AML-193 (cell line): ENCODE data around the gene GNAZ.

ENCODE experiments used
- DNase-seq, 2 experiments: peaks; one replicate each; lab custom pipeline; 2025; lab: John Stamatoyannopoulos, UW

GNAZ gene

DNA sequence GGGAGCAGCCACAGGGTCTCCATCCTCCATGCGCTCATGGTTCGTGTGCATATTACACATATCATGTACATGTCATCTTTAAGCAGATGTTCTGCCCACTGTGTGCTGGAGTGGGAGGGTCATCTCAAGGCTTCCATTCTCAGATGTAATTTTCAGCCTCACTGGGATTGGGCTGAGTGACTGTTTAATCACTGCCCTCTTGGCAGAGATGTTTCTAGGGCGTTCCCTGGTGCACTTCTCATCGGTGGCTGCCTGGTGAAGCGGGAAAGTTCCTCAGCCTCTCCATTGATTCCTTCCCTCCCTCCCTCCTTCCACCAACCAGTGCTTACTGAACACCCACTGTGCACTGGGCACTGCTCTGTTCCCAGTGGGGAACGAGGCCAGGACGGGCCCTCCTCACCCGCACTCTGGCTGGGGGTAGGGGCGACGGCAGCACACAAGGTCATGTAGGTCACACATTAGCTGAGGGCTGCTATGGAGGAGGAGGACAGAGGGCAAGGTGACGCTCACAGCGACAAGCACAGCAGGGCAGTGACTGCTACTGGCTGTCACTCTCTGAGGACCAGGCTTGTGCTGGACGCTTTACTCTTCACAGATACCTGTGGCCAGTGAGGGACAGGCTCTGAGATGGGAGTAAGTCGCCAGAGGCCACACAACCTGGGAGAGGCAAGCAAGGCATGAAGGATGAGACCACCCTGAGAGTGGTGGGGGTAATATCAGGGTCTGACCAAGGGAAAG, 22.9 kb downstream of the GNAZ start:
- no peak for DNase-seq

DNA sequence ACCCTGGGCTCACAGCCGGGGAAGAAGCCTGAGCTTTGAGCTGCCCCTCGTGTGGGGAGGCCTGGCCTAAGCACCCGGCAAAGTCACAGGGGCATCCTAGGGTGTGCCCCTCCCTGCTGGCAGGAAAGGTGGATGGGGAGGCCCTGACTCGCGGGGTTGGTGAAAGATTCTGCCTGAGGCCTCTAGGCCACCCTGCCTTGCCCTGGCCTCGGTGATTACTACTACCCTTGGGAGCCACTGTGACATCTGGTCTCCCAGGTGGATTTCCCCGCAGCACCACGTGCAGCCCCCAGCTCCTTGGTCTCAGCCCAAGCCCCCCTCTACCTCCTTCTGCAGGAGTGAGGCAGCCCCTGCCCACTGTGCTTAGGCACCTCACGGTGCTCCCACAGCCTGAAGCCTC, 23.9 kb downstream of the GNAZ start:
- DNase-seq, result no peak

DNA sequence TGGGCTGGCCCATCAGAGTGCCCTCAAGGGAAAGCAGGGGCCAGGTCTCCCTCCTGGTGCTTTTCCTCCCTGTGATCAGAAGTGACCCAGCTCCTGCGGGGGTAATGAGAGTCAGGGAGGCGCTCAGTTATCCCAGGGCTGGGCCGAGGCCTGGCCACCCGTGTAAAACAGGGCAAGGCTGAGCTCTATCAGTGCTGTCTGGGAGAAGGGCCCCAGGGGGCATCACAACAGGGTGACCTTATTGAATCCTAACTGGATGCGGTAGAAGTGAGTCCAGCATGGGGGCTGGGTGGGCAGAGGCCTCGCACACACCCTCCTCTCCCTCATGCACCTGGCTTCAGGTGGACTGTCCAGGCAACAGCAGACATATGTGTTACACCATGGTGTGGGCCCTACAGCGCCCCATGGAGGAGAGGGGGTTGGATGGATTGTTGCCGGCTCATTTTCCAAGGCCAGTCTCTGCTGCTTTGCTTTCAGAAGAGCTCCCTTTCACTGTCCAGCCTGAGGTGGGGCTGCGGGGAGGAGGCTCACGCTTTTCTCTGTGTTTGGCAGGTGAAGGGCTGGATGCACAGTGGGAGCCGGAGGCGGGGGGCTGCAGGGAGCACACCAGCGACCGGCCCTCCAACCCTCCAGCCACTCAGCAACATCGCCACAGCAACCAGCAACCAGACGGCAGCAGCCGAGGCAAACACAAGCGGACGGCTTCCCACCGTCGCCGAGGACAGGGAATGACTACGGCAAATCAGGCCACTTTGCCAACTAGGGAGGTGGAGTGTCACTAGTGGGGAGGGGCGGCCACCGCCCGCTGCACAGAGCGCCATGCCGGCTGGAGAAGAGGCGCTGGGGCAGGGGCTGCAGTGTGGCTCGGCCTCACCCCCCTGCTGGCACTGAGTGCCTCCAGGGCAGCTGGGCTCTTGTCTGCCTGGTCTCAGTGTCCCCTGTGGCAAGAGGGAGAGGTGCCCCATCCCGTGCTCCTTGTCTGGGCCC, 24.7 kb downstream of the GNAZ start:
- no peak for DNase-seq

DNA sequence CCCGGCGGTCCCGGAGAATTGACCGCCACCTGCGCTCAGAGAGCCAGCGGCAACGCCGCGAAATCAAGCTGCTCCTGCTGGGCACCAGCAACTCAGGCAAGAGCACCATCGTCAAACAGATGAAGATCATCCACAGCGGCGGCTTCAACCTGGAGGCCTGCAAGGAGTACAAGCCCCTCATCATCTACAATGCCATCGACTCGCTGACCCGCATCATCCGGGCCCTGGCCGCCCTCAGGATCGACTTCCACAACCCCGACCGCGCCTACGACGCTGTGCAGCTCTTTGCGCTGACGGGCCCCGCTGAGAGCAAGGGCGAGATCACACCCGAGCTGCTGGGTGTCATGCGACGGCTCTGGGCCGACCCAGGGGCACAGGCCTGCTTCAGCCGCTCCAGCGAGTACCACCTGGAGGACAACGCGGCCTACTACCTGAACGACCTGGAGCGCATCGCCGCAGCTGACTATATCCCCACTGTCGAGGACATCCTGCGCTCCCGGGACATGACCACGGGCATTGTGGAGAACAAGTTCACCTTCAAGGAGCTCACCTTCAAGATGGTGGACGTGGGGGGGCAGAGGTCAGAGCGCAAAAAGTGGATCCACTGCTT, 25.5 kb downstream of the GNAZ start:
- no peak for DNase-seq

DNA sequence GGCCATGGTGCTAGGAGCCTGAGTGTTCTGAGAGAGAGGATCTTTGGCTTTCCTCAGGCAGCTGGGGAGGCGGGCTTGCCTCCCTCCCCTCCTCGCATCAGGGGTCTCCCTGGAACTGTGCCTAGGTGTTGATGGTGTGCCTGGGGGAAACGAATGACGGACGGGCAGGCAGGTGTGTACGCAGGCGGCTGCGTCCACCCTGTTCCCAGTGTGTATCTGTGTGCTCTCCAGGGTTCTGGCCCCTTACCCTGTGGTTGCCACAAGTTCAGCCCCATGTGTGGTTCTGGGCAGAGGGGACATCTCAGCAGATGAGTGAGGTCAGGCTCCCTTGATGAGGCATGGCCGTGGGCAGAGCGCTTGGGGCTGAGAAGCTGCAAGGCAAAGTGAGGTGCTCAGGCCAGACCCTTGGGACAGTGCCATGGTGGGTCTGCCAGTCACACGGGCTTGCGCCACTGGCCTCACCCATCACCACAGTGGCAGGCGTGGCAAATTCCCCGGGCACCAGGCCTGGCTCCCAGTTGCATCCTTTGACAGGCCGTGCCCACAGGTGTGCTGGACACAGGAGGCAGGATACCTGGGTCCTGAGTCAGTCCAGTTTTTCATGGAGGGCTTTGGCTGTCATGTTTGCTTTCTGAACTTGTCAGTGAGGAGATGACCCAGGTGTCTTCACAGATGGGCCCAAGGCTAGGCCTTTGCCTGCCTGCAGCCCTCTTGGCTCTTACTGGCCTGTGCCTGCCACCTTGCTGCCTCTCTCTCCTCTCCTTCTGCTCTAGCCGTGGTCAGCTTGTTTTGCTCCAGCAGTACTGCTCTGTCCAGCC, 27.3 kb downstream of the GNAZ start:
- no peak for DNase-seq

DNA sequence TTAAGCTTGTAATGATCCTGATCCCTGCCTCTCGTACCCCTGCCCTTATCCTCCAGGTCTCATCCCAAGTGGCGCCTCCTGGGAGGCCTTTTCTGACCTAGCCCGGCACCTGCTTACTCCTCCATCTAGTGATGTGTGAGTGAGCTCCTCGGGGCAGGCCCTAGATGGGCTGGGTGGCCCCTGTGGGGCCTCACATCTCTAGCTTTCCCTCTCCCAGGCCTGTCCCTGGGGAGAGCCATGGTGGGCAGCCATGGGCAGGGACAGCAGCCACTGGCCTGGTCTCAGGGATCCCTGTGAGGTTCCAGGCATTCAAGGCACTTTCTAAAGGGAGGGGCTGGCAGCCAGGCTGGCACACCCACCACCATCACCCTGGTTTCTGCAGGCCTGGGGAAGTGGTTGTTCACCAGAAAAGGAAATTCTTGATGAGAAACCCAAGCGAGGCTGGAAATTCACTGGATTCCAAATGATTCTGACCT, 27.9 kb downstream of the GNAZ start:
- DNase-seq, result no peak

DNA sequence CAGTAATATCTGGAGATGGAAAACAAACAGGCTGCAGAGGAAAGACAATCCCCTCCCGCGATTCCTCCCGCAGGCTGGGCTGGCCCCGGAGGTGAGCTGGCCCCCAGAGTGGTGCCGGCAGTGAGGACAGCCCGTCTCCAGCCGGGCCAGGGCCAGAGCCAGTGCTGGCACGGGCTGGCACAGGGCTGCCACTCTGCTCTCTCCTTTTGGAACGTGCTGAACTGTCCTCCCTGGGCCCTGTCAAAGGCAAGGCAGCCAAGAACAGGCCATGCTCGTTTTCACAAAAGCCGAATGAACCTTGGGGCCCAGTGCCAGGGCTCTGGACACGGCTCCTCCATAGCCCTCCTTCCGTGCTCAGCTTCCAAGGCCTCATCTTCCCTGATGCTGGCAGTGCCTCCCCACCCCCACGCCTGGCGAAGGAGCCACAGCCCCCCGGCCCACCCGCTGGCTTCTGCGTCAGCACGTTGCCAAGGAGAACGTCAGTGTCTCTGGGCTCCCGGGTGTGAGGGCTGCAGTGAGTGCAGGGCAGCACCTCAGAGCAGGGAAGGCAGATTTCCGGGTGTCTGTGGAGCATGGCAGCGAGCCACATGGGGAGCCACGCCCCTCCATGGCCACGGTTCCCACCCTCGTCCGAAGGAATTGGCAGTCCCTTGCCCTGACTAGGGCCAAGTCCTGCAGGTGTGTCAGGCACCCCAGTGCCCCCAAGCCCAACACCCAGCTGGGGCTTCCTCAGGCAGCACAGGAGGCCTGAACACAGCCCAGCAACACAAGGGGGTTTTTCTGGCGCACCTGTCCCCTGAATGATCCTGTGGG, 28.6 kb downstream of the GNAZ start:
- no peak for DNase-seq

DNA sequence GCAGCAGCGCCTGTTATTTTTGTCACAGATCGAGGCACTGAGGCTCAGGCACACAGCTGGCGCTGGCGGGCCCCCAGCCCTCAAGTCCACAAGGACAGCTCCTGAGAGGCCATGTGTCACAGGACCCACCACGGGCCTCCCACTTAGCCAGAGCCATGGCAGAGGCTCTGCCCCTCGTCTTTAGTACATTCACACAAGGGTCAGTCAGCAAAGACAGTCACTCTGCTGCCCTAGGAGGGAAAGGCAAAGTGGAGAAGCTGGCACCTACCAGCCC, 29.1 kb downstream of the GNAZ start:
- no peak for DNase-seq

DNA sequence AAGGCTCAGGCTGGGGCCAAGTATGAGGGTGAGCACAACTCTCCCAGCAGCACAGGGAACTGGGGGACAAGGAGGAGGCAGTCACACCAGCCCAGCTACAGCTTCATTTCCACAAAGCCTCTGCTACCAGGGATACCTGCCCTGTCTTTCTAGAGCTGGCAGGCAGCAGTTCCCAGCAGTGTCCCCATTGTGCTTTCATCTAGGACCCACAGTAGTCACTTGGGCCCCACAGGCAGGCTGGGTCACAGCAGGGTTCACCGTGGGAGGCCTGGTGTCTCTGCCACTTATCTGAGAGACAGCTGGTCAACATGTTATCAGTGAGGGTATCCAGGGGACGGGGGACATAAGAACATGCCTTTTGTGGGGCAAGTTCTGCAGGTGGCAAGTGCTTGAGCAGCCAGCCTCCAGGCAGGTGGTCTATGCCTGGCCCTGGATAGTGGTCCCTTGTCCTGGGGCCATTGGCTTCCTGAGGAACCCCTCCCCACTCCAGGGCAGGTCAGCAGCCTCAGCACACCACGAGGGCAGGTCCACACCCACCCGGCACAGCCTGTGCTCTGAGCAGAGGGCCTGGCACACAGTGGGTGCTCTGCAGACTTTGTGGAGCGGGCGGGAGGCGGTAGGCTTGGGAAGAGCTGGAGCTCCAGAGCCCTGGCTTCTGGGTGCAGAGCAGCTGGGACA, 29.9 kb downstream of the GNAZ start:
- no peak for DNase-seq

DNA sequence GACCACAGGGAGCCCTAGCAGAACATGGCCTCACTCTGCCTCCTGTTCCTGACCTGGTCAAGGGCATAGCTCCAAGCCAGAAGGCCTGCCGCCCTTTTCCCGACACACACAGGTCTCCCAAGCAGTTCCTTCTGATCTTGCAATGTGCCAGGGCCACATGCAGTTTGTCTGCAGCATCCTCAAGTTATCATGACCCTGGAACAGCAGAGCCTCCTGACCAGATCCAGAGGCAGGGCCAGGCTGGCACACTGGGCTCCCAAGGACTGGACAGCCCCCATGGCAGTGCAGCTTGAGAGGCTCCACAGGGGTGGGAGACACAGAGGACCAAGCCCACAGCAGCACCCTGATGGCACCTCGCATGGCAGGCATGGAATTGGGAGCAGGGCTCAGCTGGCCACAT, 31.2 kb downstream of the GNAZ start:
- DNase-seq, result no peak

DNA sequence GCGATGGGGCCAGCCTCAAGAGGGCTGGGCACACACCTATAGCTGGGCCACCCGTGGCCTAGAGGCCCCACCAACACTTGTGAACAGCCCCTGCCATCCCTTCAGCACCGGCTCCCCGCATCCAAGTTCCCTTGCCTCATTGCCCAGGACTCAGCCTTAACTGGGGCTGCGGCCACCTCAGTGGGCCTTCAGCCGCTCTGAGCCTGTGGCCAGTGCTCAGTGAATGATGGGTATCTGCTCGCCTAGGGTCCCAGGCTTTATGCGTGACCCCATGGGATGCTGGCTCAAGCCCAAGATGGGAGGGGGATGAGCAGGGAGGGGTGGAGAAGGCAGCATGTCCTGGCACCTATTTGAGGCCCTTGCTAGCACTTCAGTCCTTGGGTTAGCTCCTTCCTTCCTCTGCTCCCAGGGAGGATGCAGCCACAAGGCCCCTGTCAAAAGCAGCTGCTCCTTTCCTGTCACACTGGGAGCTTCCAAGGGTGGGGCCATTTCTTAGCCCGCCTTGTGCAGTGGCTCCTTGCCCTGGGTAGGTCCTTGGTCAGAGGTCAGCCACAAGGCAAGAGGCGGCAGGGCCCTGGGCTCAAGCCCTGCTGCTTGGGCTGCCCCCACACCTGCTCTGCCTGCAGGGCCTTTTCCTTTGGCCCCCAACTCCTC, 31.8 kb downstream of the GNAZ start:
- DNase-seq, result no peak

DNA sequence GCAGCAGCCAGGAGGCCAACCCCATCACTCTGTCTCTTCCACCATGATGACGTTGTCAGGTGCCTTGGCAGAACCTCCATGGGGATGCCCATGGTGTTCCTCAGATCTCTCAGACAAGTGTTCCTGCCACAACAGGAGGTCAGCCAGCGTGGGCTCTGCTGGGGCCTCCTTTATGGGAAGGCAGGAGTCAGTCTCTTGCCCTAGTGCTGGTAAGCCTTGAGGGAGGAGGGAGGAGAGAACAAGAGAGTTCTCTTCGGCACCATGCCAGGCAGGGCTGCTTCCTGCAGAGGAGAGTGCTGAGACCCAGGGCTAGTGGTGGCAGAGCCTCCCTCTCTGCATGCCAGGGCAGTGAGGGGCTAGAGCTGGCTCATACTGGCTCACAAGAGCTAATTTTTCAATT, 32.5 kb downstream of the GNAZ start:
- DNase-seq, result no peak

DNA sequence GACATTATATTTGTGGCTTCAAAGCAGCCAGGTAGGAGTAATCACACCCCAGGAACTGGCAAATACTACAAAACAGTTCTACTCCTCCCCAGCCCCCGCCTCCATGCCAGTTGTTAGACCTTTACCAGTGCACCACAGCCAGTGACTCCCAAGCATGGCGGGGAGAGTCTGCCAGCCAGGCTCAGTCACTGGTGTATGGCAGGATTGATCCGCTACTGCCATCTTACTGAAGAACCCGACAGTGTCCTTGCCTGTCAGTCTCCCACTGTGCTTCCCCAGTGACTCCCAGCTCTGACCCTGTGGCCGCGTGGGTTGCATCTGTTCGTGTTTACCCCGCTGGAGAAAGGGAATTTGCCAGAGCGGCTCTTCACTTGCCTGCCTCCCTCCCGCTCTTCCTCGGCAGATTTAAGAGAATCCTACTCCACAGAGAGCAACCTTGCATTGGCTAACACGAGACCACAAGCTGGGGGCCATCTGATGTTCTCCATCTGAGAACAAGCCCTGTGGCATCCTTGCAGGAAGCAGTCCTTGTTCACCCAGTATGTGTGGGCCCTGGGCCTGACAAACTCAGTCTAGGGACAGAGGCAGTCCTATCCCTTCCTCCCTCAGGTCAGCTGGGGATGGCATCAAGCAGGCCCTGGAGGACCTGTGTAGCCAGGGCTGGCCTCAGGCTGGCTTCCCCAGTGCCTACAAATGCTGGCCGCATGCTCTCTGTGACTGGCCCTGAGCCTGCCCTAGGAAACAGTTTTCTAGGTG, 33.1 kb downstream of the GNAZ start:
- no peak for DNase-seq

DNA sequence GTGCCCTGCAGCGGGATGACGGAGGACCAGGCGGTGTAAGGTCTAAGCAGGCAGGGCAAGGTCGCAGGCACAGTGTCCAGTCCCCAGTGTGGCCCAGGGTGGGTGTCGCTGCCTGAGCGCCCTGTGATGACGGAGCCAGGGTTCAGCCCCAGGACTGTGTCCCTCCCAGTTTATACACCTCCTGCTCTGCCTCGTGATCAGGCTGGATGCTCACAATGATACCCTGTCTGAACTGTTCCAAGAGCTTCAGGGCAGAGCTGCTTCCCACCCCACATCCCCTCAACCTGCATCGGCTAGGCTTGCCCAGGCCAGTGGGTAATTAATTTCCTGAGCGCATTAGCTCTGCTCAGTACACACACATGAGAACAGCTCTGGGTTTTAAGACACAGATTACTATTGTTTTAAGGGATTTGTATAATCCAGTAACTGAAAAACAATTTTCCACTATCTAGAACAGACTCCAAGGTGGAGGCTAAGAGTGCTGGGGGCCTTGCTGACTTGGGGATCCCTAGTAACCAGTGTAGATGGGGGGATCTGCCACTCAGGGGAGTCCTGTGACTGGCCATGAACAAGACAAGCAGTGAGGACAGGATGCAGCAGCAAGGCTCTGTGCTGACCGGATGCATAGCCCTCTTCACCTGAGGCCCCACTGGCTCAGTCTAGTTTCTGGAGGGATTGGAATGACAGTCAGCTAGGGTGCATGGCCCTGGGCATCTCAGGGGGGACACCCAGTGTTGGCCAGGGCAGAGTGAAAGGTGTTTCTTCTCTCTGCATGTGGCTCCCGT, 34.1 kb downstream of the GNAZ start:
- DNase-seq, result no peak

DNA sequence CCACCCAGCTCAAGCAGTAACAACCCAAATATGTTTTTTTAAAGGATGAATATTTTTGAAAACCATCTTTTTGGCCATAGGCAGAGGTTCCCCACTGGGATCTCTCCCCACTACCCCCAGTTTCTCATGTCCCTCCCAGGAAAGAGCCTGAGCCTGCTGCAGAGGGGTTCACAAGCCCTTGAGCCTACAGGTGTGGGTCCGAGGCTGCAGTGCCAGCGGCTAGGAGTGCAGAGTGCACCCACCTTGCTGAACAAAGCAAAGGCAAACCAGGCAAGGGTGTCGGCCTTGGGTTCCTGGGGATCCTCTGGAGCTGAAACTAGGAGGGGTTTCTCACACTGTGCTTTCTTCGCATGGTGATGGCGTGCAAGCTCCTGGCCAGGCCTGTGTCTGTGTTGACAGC, 35.0 kb downstream of the GNAZ start:
- DNase-seq, result no peak

DNA sequence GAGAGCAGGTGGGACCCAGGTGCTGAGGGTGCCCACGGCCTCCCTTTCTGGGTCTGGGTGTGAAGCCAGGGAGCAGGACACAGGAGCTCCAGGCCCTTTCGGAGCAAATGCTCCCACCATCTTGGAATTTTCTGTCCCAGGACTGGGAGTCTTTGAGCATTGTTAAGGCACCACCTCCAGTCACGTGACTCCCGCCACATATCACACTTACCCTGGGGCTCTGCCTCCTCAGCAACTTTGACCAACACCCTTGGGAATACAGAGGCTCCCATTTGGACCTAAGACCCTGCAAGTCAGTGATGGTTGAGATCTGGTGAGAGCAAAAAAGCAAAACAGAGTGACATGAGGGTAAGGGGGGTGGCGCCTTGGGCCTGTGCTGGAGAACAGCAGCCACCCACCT, 35.6 kb downstream of the GNAZ start:
- DNase-seq, result no peak

DNA sequence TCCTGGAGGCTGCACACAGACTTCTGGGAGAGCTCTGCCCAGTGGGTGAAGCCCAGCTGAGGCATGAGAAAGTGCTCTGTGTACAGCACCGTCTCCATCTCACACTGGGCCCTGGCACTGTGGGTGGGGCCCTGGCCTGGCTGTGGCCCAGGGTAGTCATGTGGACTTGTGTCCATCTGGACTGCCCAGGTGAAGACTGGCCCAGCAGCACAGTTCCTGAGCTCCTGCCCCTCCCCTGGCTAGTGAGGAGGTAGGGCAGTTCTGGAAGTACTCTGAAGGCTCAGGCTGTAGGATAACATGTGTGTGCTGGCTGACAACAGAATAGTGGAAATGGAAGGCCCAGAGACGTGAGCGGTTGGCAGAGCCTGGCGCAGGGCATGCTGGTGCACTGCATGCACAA, 36.0 kb downstream of the GNAZ start:
- no peak for DNase-seq

DNA sequence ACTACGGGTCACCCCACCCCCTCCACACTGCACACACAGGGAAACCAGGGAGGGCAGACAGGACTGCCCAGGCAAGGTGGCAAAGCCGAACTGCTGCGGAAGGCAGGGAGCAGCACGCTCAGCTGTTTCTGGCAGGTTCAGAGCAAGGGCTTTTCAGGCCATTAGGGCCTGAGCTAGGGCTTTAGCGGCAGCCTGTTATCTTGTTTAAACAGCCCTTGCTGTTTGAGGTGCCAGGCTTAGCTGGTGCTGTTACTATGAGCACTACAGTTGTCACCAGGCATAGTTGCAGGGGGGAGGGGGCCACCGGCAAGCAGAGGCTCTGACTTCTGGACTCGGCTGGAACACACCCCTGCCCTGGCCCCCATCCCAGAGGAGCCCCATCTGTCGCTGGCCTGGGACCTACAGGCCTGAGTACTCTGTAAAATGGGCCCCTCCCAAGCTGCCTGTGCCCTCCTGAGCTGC, 36.6 kb downstream of the GNAZ start:
- no peak for DNase-seq
